ENCODE data around the gene ZNF597. TPM values are rescaled to one million over a fixed set of nuclear protein-coding genes. Genes with fewer than 3 reads are reported as not detected.

The ZNF597 gene
- total RNA-seq, 4 donors from 2014 or later = 2.1 to 3.2 (median 2.5) TPM

Small RNAs within 50 kb of the gene (microRNA-seq; reads per million reads assigned to microRNA genes)
- gene MIR6126 (ENCODE audit: borderline number of aligned reads in 1 of 2, borderline replicate concordance in 2 of 2) = 0 reads per million in 2 donors

Other genes starting within 250 kb of the ZNF597 start
- gene ZNF200, start 208.3 kb downstream of the ZNF597 start, total RNA-seq = 1 to 10 TPM; 2.2 to 5.7 (median 3.9) TPM
- gene MEFV, start 186.9 kb downstream of the ZNF597 start, total RNA-seq = 1 to 10 TPM in 2 of 4 donors, under 1 TPM in 2; 0.80 to 3.3 (median 1.8) TPM
- gene ZNF263, start 160.0 kb downstream of the ZNF597 start, total RNA-seq = 10 to 100 TPM; 40.4 to 62.3 (median 55.2) TPM
- gene TIGD7, start 138.1 kb downstream of the ZNF597 start, total RNA-seq = 1 to 10 TPM; 1.9 to 6.9 (median 3.0) TPM
- 10 to 100 TPM; 13.3 to 23.5 (median 18.2) TPM for gene ZNF75A, start 138.0 kb downstream of the ZNF597 start, total RNA-seq
- gene OR2C1, start 87.6 kb downstream of the ZNF597 start, total RNA-seq = under 1 TPM in 2 of 4 donors, not detected in 2; 0.39 to 0.88 TPM
- 10 to 100 TPM in 2 of 4 donors, 1 to 10 TPM in 2; 8.2 to 16.4 (median 11.7) TPM for gene ZSCAN32, start 42.5 kb downstream of the ZNF597 start, total RNA-seq
- 10 to 100 TPM; 12.3 to 16.4 (median 13.4) TPM for gene ZNF174, start 42.3 kb downstream of the ZNF597 start, total RNA-seq
- 10 to 100 TPM; 21.2 to 42.2 (median 24.8) TPM for gene NAA60, start 176 bp upstream of the ZNF597 start, total RNA-seq
- not detected for gene C16orf90, start 52.0 kb upstream of the ZNF597 start, total RNA-seq
- 10 to 100 TPM in 2 of 4 donors, 1 to 10 TPM in 2; 4.3 to 21.8 (median 11.7) TPM for gene CLUAP1, start 57.5 kb upstream of the ZNF597 start, total RNA-seq
- under 1 TPM; 0.15 to 0.74 (median 0.28) TPM for gene NLRC3, start 133.9 kb upstream of the ZNF597 start, total RNA-seq
- gene SLX4, start 168.1 kb upstream of the ZNF597 start, total RNA-seq = 1 to 10 TPM; 1.2 to 2.6 (median 2.5) TPM
- gene DNASE1, start 211.2 kb upstream of the ZNF597 start, total RNA-seq = 10 to 100 TPM; 11.0 to 25.1 (median 14.2) TPM

Measured in lower leg skin (tissue), 4 donors.